ENCODE data around the gene BICC1. TPM values are rescaled to one million over a fixed set of nuclear protein-coding genes. Genes with fewer than 3 reads are reported as not detected.

The BICC1 gene
- total and polyA plus RNA-seq, 2 donors (not counting 3 experiments of a cell fraction or from before 2014, with no cell fraction given) = 0.06 to 0.29 TPM

DNA sequence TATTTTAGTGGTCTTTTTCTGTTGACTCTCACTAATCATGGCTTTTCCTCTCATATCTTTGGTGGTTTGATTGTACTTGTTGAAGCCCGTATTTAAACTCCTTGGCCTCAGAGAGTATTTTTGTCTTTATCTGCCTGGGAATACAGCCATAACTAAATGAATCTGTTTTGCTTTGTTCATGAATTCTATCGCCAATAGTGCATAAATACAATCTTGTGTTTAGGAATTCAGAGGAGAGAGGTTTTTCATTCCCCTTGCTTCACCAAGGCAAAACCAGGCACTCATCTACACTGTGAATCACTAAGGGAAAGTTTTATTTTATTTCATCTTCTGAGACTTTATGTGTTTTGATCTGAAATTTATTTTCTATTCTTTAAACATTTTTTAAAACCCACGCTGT, 152.7 kb downstream of the BICC1 start:
- no peak overlapping the region for H2AFZ ChIP-seq (ENCODE audit: low read depth, low read length)
- no peak overlapping the region for H3K9ac ChIP-seq (replicated peaks; ENCODE audit: extremely low read depth, insufficient read depth, low read length)
- no peaks in the 10 kb centered on the region for H3K36me3 ChIP-seq (ENCODE audit: control insufficient read depth in 2 of 2, extremely low read depth in 1 of 2, insufficient read depth in 2 of 2, low read length in 2 of 2)
- dilution Hi-C loops (cut with MboI; ENCODE audit: extremely low pct_ligation_motif_present, low sequenced_read_pairs) = no loop called here
- no peak for FAIRE-seq
- H3K4me3 ChIP-seq (replicated peaks in 1 of 3; ENCODE audit: insufficient read depth in 1 of 3, low read depth in 1 of 3, low read length in 3 of 3) = no peak overlapping the region
- ChIA-PET CTCF (no interaction called here), POLR2A (no interaction called here)
- no peak overlapping the region for H3K4me2 ChIP-seq (ENCODE audit: insufficient read depth, low read length)
- intact Hi-C loops (cut with micrococcal nuclease) = no loop called here
- H3K4me1 ChIP-seq (ENCODE audit: control insufficient read depth, extremely low read depth, insufficient read depth, low read length) = no peaks in the 10 kb centered on the region
- H3K27me3 ChIP-seq (ENCODE audit: control insufficient read depth in 2 of 2, insufficient read depth in 2 of 2, low read length in 2 of 2) = no peaks in the 10 kb centered on the region
- no peak for DNase-seq (ENCODE audit: low read depth, low spot score)
- no peaks in the 10 kb centered on the region for H4K20me1 ChIP-seq (replicated peaks; ENCODE audit: control insufficient read depth, extremely low read depth, insufficient read depth, low read length)
- H3K9me1 ChIP-seq (replicated peaks; ENCODE audit: control insufficient read depth, extremely low read depth, insufficient read depth, low read length) = no peaks in the 10 kb centered on the region
- H3K79me2 ChIP-seq (ENCODE audit: control insufficient read depth, insufficient read depth, low read length) = no peaks in the 10 kb centered on the region
- H3K27ac ChIP-seq (ENCODE audit: insufficient read depth, low read depth, low read length) = no peak overlapping the region
- TF ChIP-seq POLR2AphosphoS5 (IDR thresholded peaks at IDR 0.05; ENCODE audit: insufficient read depth, low read depth, low read length) (no peak), GATA2 (IDR thresholded peaks at IDR 0.05; ENCODE audit: insufficient read depth, insufficient read length, low read depth, low read length) (no peak), POLR2A (IDR thresholded peaks at IDR 0.05; ENCODE audit: low read depth, low read length) (no peak), EZH2 (IDR thresholded peaks at IDR 0.05; ENCODE audit: borderline replicate concordance, low read depth, low read length, severe bottlenecking) (no peak), MYC (IDR thresholded peaks at IDR 0.05; ENCODE audit: low read depth, low read length) (no peak), JUN (IDR thresholded peaks at IDR 0.05; ENCODE audit: borderline replicate concordance, insufficient read depth, insufficient read length, low read depth) (no peak), FOS (IDR thresholded peaks at IDR 0.05; ENCODE audit: borderline replicate concordance, insufficient read depth, low read length) (no peak)
- TF ChIP-seq, protein P1, sequence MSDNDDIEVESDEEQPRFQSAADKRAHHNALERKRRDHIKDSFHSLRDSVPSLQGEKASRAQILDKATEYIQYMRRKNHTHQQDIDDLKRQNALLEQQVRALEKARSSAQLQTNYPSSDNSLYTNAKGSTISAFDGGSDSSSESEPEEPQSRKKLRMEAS (IDR thresholded peaks at IDR 0.05; ENCODE audit: insufficient read depth, insufficient read length) = no peak
- TF ChIP-seq, protein P2, sequence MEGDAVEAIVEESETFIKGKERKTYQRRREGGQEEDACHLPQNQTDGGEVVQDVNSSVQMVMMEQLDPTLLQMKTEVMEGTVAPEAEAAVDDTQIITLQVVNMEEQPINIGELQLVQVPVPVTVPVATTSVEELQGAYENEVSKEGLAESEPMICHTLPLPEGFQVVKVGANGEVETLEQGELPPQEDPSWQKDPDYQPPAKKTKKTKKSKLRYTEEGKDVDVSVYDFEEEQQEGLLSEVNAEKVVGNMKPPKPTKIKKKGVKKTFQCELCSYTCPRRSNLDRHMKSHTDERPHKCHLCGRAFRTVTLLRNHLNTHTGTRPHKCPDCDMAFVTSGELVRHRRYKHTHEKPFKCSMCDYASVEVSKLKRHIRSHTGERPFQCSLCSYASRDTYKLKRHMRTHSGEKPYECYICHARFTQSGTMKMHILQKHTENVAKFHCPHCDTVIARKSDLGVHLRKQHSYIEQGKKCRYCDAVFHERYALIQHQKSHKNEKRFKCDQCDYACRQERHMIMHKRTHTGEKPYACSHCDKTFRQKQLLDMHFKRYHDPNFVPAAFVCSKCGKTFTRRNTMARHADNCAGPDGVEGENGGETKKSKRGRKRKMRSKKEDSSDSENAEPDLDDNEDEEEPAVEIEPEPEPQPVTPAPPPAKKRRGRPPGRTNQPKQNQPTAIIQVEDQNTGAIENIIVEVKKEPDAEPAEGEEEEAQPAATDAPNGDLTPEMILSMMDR (IDR thresholded peaks at IDR 0.05; ENCODE audit: extremely low read depth in 1 of 2, insufficient read depth in 1 of 2, low read depth in 1 of 2, low read length in 2 of 2) = no peak
- no peaks in the 10 kb centered on the region for H3K9me3 ChIP-seq (replicated peaks; ENCODE audit: control insufficient read depth, insufficient read depth, low read length)
- BruUV-seq (replicated peaks) = no TSS peak
